Thyroid gland (tissue), 4 donors: ENCODE measurements around the gene ADORA2B.

Experiments used
- POLR2A ChIP-seq, 2 donors: fragments of 450-650 bp; IDR thresholded peaks; one replicate each; pipeline ENCODE4 v1.6.1; 2017; ENCODE audit warnings: antibody characterized with exemption in 2 of 2, mild to moderate bottlenecking in 2 of 2, moderate library complexity in 1 of 2
- TF ChIP-seq, protein P1 (sequence below), 6 experiments: fragments of 200-600 bp in 3 of 6; fragments of 450-650 bp in 3 of 6; sonication (generic) in 3 of 6; IDR thresholded peaks; one replicate each; pipeline ENCODE4 v1.5.1; 2016 to 2019; ENCODE audit warnings: antibody characterized with exemption in 6 of 6, mild to moderate bottlenecking in 2 of 6, inconsistent platforms in 1 of 6, moderate library complexity in 1 of 6

DNA sequence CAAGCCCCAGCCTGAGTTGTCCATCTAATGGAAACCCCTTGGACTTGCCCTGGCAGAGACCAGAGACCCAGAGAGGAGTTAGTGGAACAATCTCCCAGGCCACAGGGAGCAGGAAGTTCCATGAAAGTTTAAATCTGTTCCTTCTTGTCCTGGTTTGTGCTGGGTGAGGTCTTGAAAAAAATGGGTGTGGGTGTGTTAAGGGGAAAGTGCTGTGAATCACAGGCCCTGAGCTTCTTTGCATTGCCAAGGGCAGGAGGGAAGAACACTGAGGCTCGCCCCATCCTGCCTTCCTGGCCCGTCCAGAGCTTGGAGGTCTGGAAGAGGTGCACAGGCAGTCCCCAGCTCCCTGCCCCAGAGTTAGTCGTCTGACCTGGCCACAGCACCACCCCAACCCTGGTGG is 2.3 kb downstream of the ADORA2B start:
- TF ChIP-seq, protein P1, sequence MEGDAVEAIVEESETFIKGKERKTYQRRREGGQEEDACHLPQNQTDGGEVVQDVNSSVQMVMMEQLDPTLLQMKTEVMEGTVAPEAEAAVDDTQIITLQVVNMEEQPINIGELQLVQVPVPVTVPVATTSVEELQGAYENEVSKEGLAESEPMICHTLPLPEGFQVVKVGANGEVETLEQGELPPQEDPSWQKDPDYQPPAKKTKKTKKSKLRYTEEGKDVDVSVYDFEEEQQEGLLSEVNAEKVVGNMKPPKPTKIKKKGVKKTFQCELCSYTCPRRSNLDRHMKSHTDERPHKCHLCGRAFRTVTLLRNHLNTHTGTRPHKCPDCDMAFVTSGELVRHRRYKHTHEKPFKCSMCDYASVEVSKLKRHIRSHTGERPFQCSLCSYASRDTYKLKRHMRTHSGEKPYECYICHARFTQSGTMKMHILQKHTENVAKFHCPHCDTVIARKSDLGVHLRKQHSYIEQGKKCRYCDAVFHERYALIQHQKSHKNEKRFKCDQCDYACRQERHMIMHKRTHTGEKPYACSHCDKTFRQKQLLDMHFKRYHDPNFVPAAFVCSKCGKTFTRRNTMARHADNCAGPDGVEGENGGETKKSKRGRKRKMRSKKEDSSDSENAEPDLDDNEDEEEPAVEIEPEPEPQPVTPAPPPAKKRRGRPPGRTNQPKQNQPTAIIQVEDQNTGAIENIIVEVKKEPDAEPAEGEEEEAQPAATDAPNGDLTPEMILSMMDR (IDR thresholded peaks at IDR 0.05), result no peak
- TF ChIP-seq POLR2A (IDR thresholded peaks at IDR 0.05), result no peak
